Measurements from ENCODE around the gene BNIPL. TPM values are rescaled to one million over a fixed set of nuclear protein-coding genes. Genes with fewer than 3 reads are reported as not detected.

BNIPL gene
- polyA plus RNA-seq (2013, experiment 1 of 2): 0.12 TPM
- 0.12 TPM for polyA plus RNA-seq (2013, experiment 2 of 2)

GRCh38 chr1:151036356-151036755 lies at the start of gene BNIPL:
Gene BNIPL, plus strand, starts transcription at chr1:151036586. Its CDS starts 140 bp downstream, at chr1:151036726.
- Histone ChIP-seq H3K9ac (ENCODE audit: low read length) (no peak within 1 kb of the TSS), H3K14ac (ENCODE audit: low read length in 2 of 2) (no peak within 1 kb of the TSS), H4K91ac (ENCODE audit: low read length) (peak within 1 kb of the TSS; percentile 27), H3K27ac (ENCODE audit: low read length, poor library complexity, severe bottlenecking) (no peak within 1 kb of the TSS), H2AK5ac (ENCODE audit: low read length, severe bottlenecking) (peak within 1 kb of the TSS; percentile 65), H3K27me3 (ENCODE audit: control insufficient read depth in 1 of 2, insufficient read depth in 1 of 2, low read length in 2 of 2) (no peaks in the 10 kb centered on the region), H3K4me3 (ENCODE audit: insufficient read depth in 1 of 2, low read depth in 1 of 2, low read length in 2 of 2) (no peak within 1 kb of the TSS), H2BK120ac (ENCODE audit: low read depth, low read length) (no peak within 1 kb of the TSS), H3K23ac (ENCODE audit: low read length in 2 of 2) (no peak within 1 kb of the TSS), H3K36me3 (ENCODE audit: control insufficient read depth in 1 of 2, insufficient read depth in 2 of 2, low read depth in 1 of 2, low read length in 2 of 2) (peaks cover 25 to 27% of the 10 kb centered on the region in 2 experiments), H2BK5ac (ENCODE audit: low read depth, low read length, poor library complexity, severe bottlenecking) (no peak within 1 kb of the TSS), H3K9me3 (ENCODE audit: control insufficient read depth, low read length) (no peaks in the 10 kb centered on the region), H2AFZ (ENCODE audit: low read depth, low read length) (no peak within 1 kb of the TSS), H2BK12ac (ENCODE audit: low read length in 2 of 2) (no peak within 1 kb of the TSS), H3K4me1 (ENCODE audit: control insufficient read depth, insufficient read depth, low read depth, low read length) (no peaks in the 10 kb centered on the region), H3K18ac (ENCODE audit: low read depth in 1 of 2, low read length in 2 of 2) (no peak within 1 kb of the TSS), H3K4ac (ENCODE audit: low read depth in 1 of 2, low read length in 2 of 2) (no peak within 1 kb of the TSS), H2BK15ac (ENCODE audit: low read depth, poor library complexity, severe bottlenecking) (no peak within 1 kb of the TSS), H3K4me2 (ENCODE audit: low read length, poor library complexity, severe bottlenecking) (no peak within 1 kb of the TSS), H3K79me1 (replicated peaks; ENCODE audit: low read length, poor library complexity, severe bottlenecking) (peaks cover 2% of the 10 kb centered on the region), H4K8ac (ENCODE audit: low read length) (no peak within 1 kb of the TSS)
- WGBS: no CpG with 5 or more reads among the region's 2 CpGs
- no peak for DNase-seq

- no peak for DNase-seq
- H3K27me3 ChIP-seq (ENCODE audit: control insufficient read depth in 1 of 2, insufficient read depth in 1 of 2, low read length in 2 of 2): peaks cover 0 to 3% of the 10 kb centered on the region in 2 experiments
- H2AK5ac ChIP-seq (ENCODE audit: low read length, severe bottlenecking): no peak overlapping the region
- no peak overlapping the region for H2BK15ac ChIP-seq (ENCODE audit: low read depth, poor library complexity, severe bottlenecking)
- H3K4me1 ChIP-seq (ENCODE audit: control insufficient read depth, insufficient read depth, low read depth, low read length): peaks cover 7% of the 10 kb centered on the region
- H3K4me3 ChIP-seq (ENCODE audit: insufficient read depth in 1 of 2, low read depth in 1 of 2, low read length in 2 of 2): no peak overlapping the region
- no peak overlapping the region for H3K14ac ChIP-seq (ENCODE audit: low read length in 2 of 2)
- no peak overlapping the region for H4K8ac ChIP-seq (ENCODE audit: low read length)
- H3K27ac ChIP-seq (ENCODE audit: low read length, poor library complexity, severe bottlenecking): no peak overlapping the region
- H3K9ac ChIP-seq (ENCODE audit: low read length): no peak overlapping the region
- no peak overlapping the region for H3K18ac ChIP-seq (ENCODE audit: low read depth in 1 of 2, low read length in 2 of 2)
- no peak overlapping the region for H3K4ac ChIP-seq (ENCODE audit: low read depth in 1 of 2, low read length in 2 of 2)
- no peak overlapping the region for H2AFZ ChIP-seq (ENCODE audit: low read depth, low read length)
- no peak overlapping the region for H2BK5ac ChIP-seq (ENCODE audit: low read depth, low read length, poor library complexity, severe bottlenecking)
- no peak overlapping the region for H2BK120ac ChIP-seq (ENCODE audit: low read depth, low read length)
- H4K91ac ChIP-seq (ENCODE audit: low read length): no peak overlapping the region
- H2BK12ac ChIP-seq (ENCODE audit: low read length in 2 of 2): no peak overlapping the region
- no peaks in the 10 kb centered on the region for H3K79me1 ChIP-seq (replicated peaks; ENCODE audit: low read length, poor library complexity, severe bottlenecking)
- no peaks in the 10 kb centered on the region for H3K36me3 ChIP-seq (ENCODE audit: control insufficient read depth in 1 of 2, insufficient read depth in 2 of 2, low read depth in 1 of 2, low read length in 2 of 2)
- 85% methylated on average over 4 of the region's 7 CpGs for WGBS
- H3K9me3 ChIP-seq (ENCODE audit: control insufficient read depth, low read length): no peaks in the 10 kb centered on the region
- no peak overlapping the region for H3K4me2 ChIP-seq (ENCODE audit: low read length, poor library complexity, severe bottlenecking)
- no peak overlapping the region for H3K23ac ChIP-seq (ENCODE audit: low read length in 2 of 2)
These were observed 48.5 kb upstream of the BNIPL start for GRCh38 chr1:150987924-150988323.

GRCh38 chr1:150992626-150993025 lies 43.8 kb upstream of the BNIPL start:
- DNase-seq: no peak
- H3K36me3 ChIP-seq (ENCODE audit: control insufficient read depth in 1 of 2, insufficient read depth in 2 of 2, low read depth in 1 of 2, low read length in 2 of 2): peaks cover 10 to 13% of the 10 kb centered on the region in 2 experiments
- WGBS: 86% methylated on average over 4 of the region's 4 CpGs
- no peak overlapping the region for H3K9ac ChIP-seq (ENCODE audit: low read length)
- H3K9me3 ChIP-seq (ENCODE audit: control insufficient read depth, low read length): no peaks in the 10 kb centered on the region
- H4K91ac ChIP-seq (ENCODE audit: low read length): no peak overlapping the region
- no peak overlapping the region for H4K8ac ChIP-seq (ENCODE audit: low read length)
- H2BK15ac ChIP-seq (ENCODE audit: low read depth, poor library complexity, severe bottlenecking): no peak overlapping the region
- H3K27me3 ChIP-seq (ENCODE audit: control insufficient read depth in 1 of 2, insufficient read depth in 1 of 2, low read length in 2 of 2): no peaks in the 10 kb centered on the region
- no peak overlapping the region for H3K4ac ChIP-seq (ENCODE audit: low read depth in 1 of 2, low read length in 2 of 2)
- peaks cover 10% of the 10 kb centered on the region for H3K4me1 ChIP-seq (ENCODE audit: control insufficient read depth, insufficient read depth, low read depth, low read length)
- no peak overlapping the region for H2AK5ac ChIP-seq (ENCODE audit: low read length, severe bottlenecking)
- no peak overlapping the region for H3K18ac ChIP-seq (ENCODE audit: low read depth in 1 of 2, low read length in 2 of 2)
- H3K14ac ChIP-seq (ENCODE audit: low read length in 2 of 2): no peak overlapping the region
- no peak overlapping the region for H2BK12ac ChIP-seq (ENCODE audit: low read length in 2 of 2)
- no peak overlapping the region for H2BK5ac ChIP-seq (ENCODE audit: low read depth, low read length, poor library complexity, severe bottlenecking)
- no peak overlapping the region for H2BK120ac ChIP-seq (ENCODE audit: low read depth, low read length)
- H3K4me2 ChIP-seq (ENCODE audit: low read length, poor library complexity, severe bottlenecking): no peak overlapping the region
- no peak overlapping the region for H3K23ac ChIP-seq (ENCODE audit: low read length in 2 of 2)
- no peak overlapping the region for H3K27ac ChIP-seq (ENCODE audit: low read length, poor library complexity, severe bottlenecking)
- H3K79me1 ChIP-seq (replicated peaks; ENCODE audit: low read length, poor library complexity, severe bottlenecking): no peaks in the 10 kb centered on the region
- no peak overlapping the region for H2AFZ ChIP-seq (ENCODE audit: low read depth, low read length)
- no peak overlapping the region for H3K4me3 ChIP-seq (ENCODE audit: insufficient read depth in 1 of 2, low read depth in 1 of 2, low read length in 2 of 2)

- no peak overlapping the region for H2BK15ac ChIP-seq (ENCODE audit: low read depth, poor library complexity, severe bottlenecking)
These were observed 42.1 kb upstream of the BNIPL start for GRCh38 chr1:150994248-150994647.

More at GRCh38 chr1:150994248-150994647, 42.1 kb upstream of the BNIPL start:
- peak overlapping the region in 1 of 2 experiments; percentile 23 for H3K18ac ChIP-seq (ENCODE audit: low read depth in 1 of 2, low read length in 2 of 2)
- H3K27me3 ChIP-seq (ENCODE audit: control insufficient read depth in 1 of 2, insufficient read depth in 1 of 2, low read length in 2 of 2): no peaks in the 10 kb centered on the region
- 83% methylated on average over 3 of the region's 3 CpGs for WGBS
- H2BK12ac ChIP-seq (ENCODE audit: low read length in 2 of 2): no peak overlapping the region
- no peak overlapping the region for H2BK5ac ChIP-seq (ENCODE audit: low read depth, low read length, poor library complexity, severe bottlenecking)
- no peak for DNase-seq
- H4K91ac ChIP-seq (ENCODE audit: low read length): no peak overlapping the region
- H3K9ac ChIP-seq (ENCODE audit: low read length): no peak overlapping the region
- no peak overlapping the region for H3K23ac ChIP-seq (ENCODE audit: low read length in 2 of 2)
- H3K4ac ChIP-seq (ENCODE audit: low read depth in 1 of 2, low read length in 2 of 2): no peak overlapping the region
- H3K9me3 ChIP-seq (ENCODE audit: control insufficient read depth, low read length): no peaks in the 10 kb centered on the region
- H2BK120ac ChIP-seq (ENCODE audit: low read depth, low read length): no peak overlapping the region
- H2AFZ ChIP-seq (ENCODE audit: low read depth, low read length): no peak overlapping the region
- peaks cover 22 to 25% of the 10 kb centered on the region in 2 experiments for H3K36me3 ChIP-seq (ENCODE audit: control insufficient read depth in 1 of 2, insufficient read depth in 2 of 2, low read depth in 1 of 2, low read length in 2 of 2)
- H2AK5ac ChIP-seq (ENCODE audit: low read length, severe bottlenecking): no peak overlapping the region
- H4K8ac ChIP-seq (ENCODE audit: low read length): no peak overlapping the region
- H3K27ac ChIP-seq (ENCODE audit: low read length, poor library complexity, severe bottlenecking): no peak overlapping the region
- H3K14ac ChIP-seq (ENCODE audit: low read length in 2 of 2): no peak overlapping the region
- no peak overlapping the region for H3K4me2 ChIP-seq (ENCODE audit: low read length, poor library complexity, severe bottlenecking)
- H3K4me1 ChIP-seq (ENCODE audit: control insufficient read depth, insufficient read depth, low read depth, low read length): peaks cover 16% of the 10 kb centered on the region
- H3K79me1 ChIP-seq (replicated peaks; ENCODE audit: low read length, poor library complexity, severe bottlenecking): no peaks in the 10 kb centered on the region
- no peak overlapping the region for H3K4me3 ChIP-seq (ENCODE audit: insufficient read depth in 1 of 2, low read depth in 1 of 2, low read length in 2 of 2)

All from mesenchymal stem cell (in vitro differentiated cells and primary cell).